Islet of Langerhans (tissue), 1 donor: ENCODE measurements around the gene CCDC74A.
"Not testable (repeated sequence)": the region's sequence is repeated elsewhere in the genome, so short reads cannot be mapped to it uniquely, and the experiment has no call there.

Source experiments
- FAIRE-seq: peaks from one replicate; lab custom pipeline; 2011; peaks lifted over from hg19 to GRCh38; lab: Jason Lieb, UNC

CCDC74A gene

GRCh38 chr2:131503587-131503986 is 24.1 kb upstream of the CCDC74A start:
- FAIRE-seq, result not testable (repeated sequence)

GRCh38 chr2:131504082-131504750 is 23.5 kb upstream of the CCDC74A start:
- FAIRE-seq, result not testable (repeated sequence)

GRCh38 chr2:131509615-131510014 is 18.1 kb upstream of the CCDC74A start:
- FAIRE-seq, result no peak

DNA sequence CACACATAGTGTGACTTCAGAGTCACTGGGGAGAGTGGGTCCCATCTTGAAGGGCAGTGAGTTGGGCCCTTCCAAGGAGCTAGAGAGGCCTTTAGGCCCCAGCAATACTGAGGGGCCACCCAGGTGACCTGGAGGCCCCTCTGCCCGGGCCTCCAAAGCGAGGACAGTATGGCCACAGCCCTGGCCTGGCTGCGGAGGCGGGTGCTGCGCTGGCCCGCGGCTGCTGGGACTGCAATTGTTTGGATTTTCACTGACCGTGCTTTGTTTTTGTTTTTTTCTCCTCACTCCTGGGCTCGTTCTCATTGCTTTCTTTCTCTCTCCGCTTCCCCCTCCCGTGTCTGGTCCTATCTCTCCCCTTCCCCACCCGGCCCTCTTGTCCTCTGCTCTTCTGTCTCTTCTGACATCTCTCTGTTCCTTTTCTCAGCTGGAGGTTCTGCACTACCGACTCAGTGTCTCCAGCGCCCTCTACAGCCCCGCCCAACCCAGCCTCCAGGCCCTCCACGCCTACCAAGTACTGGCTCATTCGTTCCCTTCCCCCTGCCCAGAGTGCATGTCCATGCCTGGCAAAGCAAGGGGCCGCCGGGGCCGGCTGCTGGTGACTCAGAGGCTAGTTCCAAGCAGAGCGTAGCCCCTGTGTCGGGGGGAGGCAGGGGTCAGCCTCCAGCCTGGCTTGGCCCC is 16.3 kb upstream of the CCDC74A start:
- FAIRE-seq, result not testable (repeated sequence)

GRCh38 chr2:131511969-131512870 is 15.5 kb upstream of the CCDC74A start:
- not testable (repeated sequence) for FAIRE-seq

GRCh38 chr2:131514408-131515166 is 13.1 kb upstream of the CCDC74A start:
- FAIRE-seq, result not testable (repeated sequence)

GRCh38 chr2:131515235-131515634 is 12.5 kb upstream of the CCDC74A start:
- FAIRE-seq, result not testable (repeated sequence)

GRCh38 chr2:131516011-131516410 is 11.7 kb upstream of the CCDC74A start:
- no peak for FAIRE-seq

DNA sequence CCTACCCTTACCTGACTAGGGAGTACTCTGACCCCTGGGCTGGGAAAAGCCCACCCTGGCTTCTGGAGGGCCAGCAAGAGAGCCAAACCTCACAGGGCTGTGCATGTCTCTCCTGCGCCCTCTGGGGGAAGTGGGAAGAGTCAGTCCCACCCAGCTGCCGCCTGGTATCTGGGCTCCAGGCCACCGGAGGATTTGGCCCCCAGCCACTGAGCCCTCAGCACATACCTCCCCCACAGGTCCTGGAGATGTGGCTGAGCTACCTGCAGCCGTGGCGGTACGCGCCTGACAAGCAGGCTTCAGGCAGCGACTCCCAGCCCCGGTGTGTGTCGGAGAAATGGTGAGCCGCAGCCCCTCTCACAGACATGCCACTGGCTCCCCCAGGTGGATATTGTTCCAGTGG is 11.1 kb upstream of the CCDC74A start:
- not testable (repeated sequence) for FAIRE-seq

DNA sequence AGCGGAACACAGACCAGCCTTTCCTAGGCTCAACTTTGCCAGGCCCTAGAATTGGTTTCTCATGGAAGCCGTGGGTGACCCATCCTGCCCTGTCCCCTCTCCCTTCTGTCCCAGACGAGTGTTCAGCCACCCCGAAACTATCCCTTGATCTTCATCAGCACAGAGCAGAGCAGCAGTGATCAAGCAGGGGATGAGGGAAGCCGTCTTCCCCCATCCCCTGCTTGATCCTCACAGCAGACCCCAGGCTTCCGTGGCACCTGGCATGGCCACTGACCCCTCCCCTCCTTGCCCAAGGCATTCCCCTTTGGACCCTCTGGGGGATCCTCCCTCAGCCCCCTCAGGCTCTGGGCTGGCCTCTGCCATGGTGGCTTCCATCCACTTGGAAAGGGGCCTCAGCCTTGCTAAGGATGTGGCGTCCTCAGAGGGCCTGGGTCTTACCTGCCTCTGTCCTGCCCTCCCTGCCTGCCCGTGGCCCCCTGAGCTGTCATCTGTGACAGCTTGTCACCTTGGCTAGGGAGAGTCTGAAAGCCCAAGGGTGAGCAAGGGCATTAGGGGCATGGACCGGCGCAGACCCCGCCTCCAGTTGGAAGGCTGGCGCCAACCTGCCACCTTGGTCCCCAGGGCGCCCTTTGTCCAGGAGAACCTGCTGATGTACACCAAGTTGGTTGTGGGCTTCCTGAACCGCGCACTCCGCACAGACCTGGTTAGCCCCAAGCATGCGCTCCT is 10.4 kb upstream of the CCDC74A start:
- FAIRE-seq, result no peak

GRCh38 chr2:131517856-131518255 is 9.8 kb upstream of the CCDC74A start:
- not testable (repeated sequence) for FAIRE-seq

DNA sequence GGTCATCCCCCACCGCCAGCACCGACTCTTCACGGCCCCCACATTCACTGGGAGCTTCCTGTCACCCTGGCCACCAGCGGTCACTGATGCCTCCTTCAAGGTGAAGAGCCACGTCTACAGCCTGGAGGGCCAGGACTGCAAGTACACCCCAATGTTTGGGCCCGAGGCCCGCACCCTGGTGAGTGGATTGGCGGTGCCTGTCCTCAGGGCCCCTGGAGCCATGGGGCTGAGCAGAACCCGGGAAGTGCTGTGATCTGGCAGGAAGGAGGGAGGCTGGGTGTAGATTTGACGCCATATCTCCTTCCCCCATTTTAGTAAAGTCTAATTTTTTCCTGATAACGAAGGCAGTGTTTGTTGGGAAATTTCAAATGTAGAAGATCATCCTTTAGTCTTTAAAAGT is 9.2 kb upstream of the CCDC74A start:
- not testable (repeated sequence) for FAIRE-seq

GRCh38 chr2:131519466-131519865 is 8.2 kb upstream of the CCDC74A start:
- FAIRE-seq, result no peak

DNA sequence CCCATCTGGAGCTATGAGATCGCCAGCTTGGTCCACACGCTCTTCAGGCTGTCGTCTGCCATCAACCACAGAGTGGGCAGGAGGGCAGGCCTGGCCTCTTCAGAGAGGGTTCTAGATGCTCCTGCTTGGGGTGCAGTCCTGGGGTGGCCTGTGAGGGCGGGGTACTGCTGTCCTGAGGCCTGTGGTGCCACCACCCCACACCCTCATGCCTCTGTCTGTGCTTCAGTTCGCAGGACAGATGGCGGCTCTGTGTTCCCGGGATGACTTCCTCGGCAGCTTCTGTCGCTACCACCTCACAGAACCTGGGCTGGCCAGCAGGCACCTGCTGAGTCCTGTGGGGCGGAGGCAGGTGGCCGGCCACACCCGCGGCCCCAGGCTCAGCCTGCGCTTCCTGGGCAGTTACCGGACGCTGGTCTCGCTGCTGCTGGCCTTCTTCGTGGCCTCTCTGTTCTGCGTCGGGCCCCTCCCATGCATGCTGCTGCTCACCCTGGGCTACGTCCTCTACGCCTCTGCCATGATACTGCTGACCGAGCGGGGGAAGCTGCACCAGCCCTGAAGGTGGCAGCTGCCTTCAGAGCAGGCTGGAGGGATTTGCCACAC is 7.7 kb upstream of the CCDC74A start:
- FAIRE-seq, result not testable (repeated sequence)

DNA sequence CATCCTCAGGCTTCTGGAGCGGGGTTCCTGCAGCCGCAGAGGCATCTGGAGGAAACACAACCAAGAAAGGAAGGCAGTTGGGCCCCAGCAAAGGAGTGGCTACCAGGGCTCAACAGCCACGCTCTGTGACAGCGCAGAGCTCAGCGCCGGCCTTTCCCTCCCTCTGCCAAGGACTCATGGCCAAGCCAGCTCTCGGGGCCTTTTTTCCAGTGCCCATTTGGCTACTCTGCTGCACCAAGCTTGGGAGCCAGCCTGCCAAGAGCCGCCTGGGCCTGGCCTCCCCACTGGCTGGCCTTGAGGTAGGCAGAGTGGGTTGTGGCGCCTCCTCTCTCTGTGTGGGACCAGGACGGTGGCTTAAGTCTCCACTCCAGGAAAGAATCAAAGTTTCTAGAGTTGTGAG is 7.2 kb upstream of the CCDC74A start:
- FAIRE-seq, result no peak

DNA sequence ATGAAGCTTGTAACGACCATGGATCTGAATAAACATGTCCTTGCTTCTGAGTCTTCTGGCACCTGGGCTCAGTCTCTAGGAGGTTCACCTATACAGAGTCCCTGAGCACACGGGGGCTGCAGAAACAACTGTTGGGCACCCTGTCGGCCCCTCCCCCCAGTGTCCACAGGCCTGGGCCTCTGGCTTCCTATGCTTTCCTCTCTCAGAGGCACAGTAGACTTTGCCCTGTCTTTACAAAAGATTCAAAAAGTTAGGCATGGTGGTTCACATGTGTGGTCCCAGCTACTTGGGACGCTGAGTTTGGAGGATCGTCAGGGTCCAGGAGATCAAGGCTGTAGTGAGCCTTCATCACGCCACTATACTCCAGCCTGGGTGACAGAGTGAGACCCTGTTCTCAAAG is 6.2 kb upstream of the CCDC74A start:
- FAIRE-seq, result not testable (repeated sequence)

DNA sequence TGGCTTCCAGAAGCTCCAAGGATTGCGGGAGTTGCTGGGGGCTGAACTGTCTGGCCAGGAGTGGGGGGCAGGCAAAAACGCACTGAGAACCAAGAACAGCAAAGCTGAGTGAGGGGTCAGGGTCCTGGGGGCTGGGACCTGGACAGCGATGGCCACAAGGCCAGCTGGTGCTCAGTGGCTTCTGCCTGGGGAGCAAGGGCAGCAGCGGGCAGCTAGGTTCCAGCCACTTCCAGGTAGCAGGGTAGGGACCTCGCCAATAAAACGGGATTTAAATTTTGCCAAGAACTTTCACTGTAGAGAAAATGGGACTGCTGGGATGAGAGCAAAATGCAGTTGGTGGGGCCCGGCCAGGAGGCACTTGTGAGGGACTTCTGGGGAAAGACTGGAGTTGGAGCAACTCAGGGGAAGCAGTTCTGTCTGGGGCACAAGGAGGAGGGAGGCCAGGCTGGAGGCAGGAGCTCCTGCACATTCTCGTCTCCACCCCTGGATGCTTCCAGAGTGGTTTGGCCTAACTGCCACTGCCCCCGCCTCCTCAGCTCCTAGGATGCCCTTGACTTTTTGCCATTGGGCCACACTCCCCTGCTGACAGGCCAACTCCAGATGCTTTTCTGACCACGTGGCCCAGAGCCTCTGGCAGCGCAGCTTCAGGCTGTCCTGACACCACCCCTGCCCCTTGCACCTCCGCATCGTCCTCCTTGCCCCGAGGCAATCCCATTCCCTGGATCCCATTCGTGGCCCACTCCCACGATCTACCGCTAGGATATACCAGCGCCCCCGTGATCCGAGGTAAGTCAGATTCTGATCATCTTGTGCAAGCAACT is 5.5 kb upstream of the CCDC74A start:
- FAIRE-seq, result no peak

DNA sequence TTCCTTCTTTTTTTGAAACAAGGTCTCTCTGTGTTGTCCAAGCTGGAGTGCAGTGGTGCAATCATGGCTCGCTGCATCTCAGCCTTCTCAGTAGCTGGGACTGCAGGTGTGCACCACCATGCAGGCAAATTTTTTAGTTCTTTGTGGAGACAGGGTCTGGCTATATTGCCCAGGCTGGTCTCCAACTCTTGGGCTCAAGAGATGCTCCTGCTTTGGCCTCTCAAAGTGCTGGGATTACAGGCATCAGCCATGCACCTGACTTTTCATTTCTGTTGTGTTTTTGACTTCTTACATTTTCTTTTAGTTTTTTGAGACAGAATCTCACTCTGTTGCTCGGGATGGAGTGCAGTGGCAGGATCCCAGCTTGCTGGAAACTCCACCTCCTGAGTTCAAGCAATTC is 2.4 kb upstream of the CCDC74A start:
- not testable (repeated sequence) for FAIRE-seq

DNA sequence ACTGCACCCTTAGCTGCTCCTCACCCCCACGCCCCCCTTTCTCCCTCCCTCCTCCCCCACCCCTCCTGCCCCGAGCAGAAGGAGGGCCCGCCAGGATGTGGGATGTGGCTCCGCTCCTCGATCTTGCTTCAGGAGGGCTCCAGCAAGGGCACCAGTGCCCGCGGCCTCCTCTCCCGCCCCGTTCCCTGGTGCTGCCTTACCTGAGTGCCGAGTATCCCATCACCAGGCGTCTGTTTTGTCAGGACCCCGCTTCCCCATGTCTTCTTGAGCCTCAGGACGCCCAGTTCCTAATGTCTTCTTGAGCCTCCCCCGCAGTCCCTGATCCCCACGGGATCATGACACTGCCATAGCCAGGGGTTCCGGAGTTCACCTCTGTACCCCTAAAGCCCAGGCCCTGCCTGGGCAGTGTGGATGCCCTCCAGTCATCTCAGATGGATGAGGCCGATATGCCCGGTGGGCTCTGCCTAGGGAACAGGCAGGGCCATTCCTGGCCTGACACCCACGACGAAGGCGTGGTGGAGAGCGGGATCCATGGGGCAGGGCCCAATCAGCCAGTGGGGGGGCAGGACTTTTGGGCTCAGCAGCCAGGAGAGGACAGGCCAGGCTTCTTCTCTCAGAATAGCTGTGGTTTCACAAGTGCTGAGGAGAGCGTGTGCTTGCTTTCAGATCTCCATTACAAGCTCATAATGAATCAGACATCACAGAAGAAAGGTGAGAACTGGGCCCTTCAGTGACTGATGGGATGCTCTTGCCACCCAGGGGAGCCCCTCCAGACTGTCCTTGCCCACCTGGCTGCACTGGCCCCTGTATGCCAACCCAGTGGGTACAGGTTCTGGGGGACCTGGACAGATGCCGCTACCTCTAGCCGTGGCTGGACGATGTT is 1.5 kb downstream of the CCDC74A start:
- FAIRE-seq, result not testable (repeated sequence)
